NCI-H2107 (cell line): ENCODE measurements around the gene CDCA4.
"Not testable (repeated sequence)": the region's sequence is repeated elsewhere in the genome, so short reads cannot be mapped to it uniquely, and the experiment has no call there.

Experiments used
- DNase-seq: peaks from one replicate; lab custom pipeline; 2025; lab: John Stamatoyannopoulos, UW

CDCA4 gene

GRCh38 chr14:105020815-105021655 is at the start of gene CDCA4:
TSS of gene CDCA4 (minus strand) at chr14:105021083. CDS start at chr14:105011929, 9,154 bp downstream.
- DNase-seq: peak; percentile 99

- no peak for DNase-seq
These were observed 49.2 kb upstream of the CDCA4 start for GRCh38 chr14:105069871-105070759.

DNA sequence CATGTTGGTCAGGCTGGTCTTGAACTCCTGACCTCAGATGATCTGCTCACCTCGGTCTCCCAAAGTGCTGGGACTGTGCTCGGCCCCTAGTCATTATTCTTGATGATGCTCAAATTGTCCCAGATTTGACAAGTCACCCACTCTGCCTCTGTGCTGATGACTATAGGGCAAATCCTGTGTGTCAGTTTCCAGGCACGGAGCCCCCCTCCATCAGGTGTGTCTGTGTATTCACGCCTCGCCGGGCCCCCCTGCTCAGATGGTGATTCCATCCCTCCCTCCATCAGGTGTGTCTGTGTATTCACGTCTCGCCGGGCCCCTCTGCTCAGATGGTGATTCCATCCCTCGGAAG is 48.6 kb upstream of the CDCA4 start:
- no peak for DNase-seq

DNA sequence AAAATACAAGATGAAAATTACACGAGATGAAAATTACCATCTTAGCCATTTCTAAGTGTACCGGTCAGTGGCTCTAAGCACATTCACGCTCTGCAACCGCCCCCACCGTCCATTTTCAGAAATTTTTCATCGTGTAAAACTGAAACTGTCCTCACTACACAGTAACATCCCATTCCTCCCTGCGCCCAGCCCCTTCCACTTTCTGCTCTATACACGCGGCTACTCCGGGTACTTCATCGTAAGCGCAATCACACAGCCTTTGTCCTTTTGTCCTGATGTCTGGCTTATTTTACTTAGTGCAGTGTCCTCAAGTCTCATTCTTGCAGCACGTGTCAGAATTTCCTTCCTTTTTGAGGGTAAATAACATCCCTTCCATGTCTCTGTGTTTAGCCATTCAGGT is 47.9 kb upstream of the CDCA4 start:
- DNase-seq: no peak

DNA sequence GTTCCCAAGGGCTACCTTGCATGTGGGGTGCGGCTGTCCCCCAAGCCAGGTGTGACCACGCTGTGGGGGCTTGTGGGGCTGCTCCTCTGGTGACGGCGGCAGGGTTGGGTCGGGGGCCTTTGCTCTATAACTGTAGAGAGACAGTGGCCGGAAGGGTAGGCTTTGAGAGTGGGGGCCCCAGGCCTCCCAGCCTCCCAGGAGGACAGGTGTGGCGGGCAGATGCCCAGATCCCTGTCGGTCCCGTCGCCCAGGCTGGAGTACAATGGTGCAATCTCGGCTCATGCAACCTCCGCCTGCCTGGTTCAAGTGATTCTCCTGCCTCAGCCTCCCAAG is 47.1 kb upstream of the CDCA4 start:
- no peak for DNase-seq

GRCh38 chr14:105067140-105067968 is 46.5 kb upstream of the CDCA4 start:
- DNase-seq: no peak

- no peak for DNase-seq
These were observed 45.6 kb upstream of the CDCA4 start for GRCh38 chr14:105066240-105067071.

GRCh38 chr14:105065280-105066228 is 44.7 kb upstream of the CDCA4 start, which contains the start of gene GPR132:
TSS of gene GPR132 (minus strand) at chr14:105065430. CDS start at chr14:105055420, 10,010 bp downstream.
- no peak for DNase-seq

GRCh38 chr14:105064721-105065143 is 43.8 kb upstream of the CDCA4 start:
- DNase-seq: no peak

DNA sequence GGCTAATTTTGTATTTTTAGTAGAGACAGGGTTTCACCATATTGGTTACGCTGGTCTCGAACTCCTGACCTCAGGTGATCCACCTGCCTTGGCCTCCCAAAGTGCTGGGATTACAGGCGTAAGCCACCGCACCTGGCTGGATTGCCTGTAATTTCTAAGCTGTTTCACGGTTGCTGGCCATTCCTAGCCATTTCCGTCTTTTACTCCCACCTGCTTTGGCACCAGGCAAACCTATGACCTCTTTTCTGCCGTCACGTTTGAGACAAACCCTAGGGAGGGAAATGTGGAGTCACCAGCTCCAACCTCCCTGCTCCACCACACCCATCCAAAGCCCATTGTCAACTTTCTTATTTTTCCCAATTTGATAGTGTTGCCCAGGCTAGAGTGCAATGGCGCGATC is 43.1 kb upstream of the CDCA4 start:
- DNase-seq: no peak

DNA sequence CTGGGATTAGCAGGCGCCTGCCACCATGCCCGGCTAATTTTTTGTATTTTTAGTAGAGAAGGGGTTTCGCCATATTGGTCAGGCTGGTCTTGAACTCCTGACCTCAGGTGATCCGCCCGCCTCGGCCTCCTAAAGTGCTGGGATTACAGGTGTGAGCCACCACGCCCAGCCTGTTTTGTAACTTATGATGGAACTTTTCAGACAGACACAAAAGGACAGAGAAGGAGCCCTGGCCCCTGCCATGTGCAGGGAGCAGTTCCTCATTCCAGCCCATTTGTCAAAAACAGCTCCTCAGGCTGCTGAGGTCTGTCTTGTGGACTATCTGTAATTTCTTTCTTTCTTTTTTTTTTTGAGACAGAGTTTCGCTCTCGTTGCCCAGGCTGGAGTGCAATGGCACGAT is 42.6 kb upstream of the CDCA4 start:
- DNase-seq: not testable (repeated sequence)

DNA sequence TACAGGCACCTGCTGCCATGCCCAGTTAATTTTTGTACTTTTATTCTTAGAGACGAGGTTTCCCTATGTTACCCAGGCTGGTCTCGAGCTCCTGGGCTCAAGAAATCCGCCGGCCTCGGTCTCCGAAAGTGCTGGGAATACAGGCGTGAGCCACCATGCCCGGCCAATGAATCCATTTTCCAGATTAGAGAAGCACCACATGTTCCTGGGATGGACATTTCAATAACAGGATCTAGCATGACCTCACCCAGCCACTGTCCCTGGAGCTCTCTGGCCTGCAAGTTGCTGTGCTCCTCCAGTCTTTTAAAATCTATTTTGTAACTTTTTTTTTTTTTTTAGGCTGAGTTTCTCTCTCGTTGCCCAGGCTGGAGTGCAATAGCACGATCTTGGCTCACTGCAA is 42.2 kb upstream of the CDCA4 start:
- DNase-seq: no peak

DNA sequence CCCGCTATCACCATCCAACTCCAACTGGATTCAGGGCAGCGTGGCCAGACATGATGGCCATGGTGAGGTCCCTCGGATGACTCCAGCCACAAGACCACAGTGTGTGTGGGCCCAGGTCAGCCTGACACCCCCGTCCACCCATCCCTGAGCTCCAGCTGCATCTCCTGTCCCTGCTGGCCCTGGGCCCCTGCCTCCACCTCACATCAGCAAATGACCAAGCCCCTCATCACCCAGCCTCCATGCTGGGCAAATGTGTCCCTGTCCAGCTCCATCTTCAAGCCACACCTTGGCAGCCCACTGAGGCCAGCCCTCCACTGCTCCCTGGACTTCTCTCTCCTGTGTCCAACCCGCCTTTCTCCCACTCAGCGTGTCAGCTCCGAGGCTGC is 41.2 kb upstream of the CDCA4 start:
- DNase-seq: no peak

DNA sequence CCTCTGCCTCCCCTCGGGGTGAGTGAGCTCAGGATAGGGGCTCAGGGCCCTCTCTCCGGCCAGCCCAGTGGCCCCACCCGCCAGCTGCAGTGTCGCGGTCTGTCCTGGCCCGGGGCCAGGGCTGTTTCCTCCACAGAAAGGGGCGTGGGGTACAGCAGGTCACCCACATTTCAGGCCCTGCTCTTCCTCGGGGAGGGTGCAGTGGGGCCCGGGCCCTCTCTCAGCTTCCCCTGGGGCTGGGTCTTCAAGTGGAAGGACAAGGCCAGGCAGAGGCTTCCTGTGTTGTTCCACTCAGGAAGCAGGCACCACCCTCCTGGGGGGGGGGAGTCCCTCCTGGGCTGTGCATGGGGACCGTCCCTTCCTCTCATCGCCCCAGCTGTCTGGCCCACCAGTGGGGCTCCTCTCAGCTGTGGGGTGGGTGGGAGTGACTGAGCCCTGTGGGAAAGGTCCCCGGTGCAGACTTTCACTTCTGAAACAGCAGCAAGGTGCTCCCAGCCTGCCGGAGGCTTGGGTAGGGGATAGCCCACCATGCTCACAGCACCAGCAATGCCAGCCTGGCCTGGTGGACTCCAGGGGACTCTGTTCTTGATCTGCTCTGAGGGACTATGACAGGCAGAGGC is 40.7 kb upstream of the CDCA4 start:
- DNase-seq: no peak

- DNase-seq: no peak
These were observed 40.0 kb upstream of the CDCA4 start for GRCh38 chr14:105060751-105061427.

DNA sequence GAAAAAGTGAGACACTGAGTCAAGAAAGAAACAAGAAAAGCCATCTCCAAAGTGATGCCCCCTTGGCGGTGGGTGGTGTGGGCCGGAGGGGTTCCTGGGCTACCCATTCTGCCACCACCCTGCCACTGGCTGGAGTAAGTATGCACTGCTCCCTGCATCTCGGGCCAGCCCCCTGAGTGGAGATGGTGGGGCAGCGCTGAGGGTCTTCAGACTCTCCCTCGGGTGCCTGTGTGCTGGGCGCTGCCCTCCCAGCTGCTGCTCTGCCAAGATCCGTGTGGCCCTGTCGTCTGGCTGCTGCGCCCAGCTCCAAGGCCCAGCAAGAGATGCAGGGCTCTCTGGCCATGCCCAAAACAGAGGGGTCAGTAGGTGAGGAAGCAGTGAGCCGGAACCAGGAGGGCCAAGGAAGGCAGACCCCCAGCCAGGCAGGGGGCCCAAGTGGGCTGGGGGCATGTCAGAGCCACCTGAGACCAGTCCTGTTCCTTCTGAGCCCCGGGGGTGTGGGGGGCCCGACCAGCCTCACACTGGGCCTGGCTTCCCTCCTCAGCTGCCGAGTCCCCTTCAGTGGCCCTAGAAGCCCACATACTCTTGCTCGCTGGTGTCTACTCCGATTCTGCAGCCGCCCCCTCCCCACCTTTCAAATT is 39.2 kb upstream of the CDCA4 start:
- no peak for DNase-seq

DNA sequence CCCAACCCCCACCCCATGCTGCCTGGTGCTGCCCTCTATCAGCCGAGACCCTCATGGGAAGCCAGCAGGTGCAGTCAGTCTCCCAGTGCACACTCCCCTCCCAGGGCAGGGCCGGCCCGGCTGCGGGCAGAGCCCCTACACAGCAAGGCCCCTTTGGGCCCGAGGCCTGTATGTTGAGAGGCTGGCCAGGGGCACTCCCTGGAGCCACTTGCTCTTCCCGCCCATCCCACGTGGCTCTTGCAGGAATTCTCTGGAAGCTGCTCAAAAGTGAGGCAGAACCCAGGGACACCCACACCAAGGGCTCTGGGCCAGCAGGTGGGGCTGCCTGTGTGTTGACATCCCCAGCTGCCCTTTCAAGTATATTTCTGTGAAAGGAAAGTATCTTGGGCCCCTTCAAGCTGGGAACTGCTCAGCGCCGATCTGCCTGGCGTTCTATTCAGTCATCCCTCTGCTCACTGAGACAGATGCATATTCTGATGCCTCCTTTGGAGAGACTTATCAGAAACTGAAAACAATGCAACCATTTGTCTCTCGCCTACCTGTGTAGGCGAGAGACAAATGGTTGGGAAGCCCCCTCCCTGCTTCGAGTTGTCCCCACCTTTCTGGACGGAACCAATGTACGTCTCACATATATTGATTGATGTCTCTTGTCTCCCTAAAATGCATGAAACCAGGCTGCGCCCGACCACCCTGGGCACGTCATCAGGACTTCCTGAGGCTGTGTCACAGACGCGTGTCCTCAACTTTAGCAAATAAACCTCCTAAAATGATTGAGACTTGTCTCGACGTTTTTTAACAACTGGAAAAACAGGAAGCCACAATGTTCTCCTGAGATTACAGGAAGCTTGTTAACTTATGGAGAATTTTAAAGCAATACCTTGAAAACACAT is 38.4 kb upstream of the CDCA4 start:
- no peak for DNase-seq
